ENCODE measurements around the gene DPM3. TPM values are rescaled to one million over a fixed set of nuclear protein-coding genes. Genes with fewer than 3 reads are reported as not detected.
A peak's percentile ranks its signal among the peaks of the same experiment; 100 is the strongest.
"Not testable (repeated sequence)": the region's sequence is repeated elsewhere in the genome, so short reads cannot be mapped to it uniquely, and the experiment has no call there.

Gene DPM3
- total RNA-seq, 3 donors from 2014 or later, result 28.2 to 39.2 (median 33.0) TPM

DNA sequence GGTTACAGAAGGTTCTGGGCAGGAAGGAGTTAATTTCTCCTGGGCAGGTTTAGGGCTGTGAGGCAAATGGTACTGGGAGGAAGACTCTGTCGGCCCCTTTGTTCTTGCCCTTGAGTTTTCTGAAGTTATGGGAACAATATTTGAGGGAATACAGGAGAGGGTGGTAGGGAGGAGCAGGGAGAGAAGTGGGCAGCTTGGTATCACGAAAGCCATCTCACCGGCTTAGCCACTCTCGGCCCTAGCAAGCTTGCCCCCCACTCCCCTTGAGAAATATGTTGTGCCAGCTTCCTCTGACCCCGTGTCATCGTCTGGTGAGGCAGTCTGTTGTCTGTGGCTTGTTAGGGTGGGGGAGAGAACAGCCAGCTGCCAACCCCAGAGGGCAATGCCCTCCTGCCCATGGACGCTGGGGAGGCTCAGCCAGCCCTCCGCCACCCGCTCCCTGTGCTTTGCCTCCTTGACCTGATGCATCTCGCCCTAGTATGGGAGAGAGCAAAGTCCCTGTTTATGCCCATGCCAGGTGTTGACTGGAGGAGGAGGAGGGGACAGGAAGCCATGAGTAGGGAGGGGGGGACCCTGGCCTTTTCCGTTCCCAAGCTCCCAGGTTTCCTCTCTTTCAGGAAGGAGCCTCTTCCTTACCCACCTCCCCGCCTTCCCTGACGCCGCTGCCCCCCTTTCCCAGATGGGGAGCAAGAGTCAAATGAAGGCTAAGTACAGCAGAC, 11.4 kb downstream of the DPM3 start:
- H3K4me3 Mint-ChIP-seq, result peak overlapping the region; percentile 74
- peaks cover 15% of the 10 kb centered on the region for H3K27me3 Mint-ChIP-seq (ENCODE audit: low read depth)
- DNase-seq, result no peak
- H3K36me3 Mint-ChIP-seq (ENCODE audit: insufficient read depth), result no peaks in the 10 kb centered on the region
- no peaks in the 10 kb centered on the region for H3K9me3 Mint-ChIP-seq
- ATAC-seq, result no peak
- peaks cover 37% of the 10 kb centered on the region for H3K4me1 Mint-ChIP-seq (ENCODE audit: low read depth)

- Mint-ChIP-seq H3K27me3 (ENCODE audit: low read depth) (peaks cover 15% of the 10 kb centered on the region), H3K36me3 (ENCODE audit: insufficient read depth) (no peaks in the 10 kb centered on the region), H3K4me1 (ENCODE audit: low read depth) (peaks cover 37% of the 10 kb centered on the region), H3K9me3 (no peaks in the 10 kb centered on the region), H3K4me3 (peak overlapping the region; percentile 74)
- DNase-seq, result no peak
- ATAC-seq, result no peak
Measured at GRCh38 chr1:155127967-155128754, 12.2 kb downstream of the DPM3 start.

GRCh38 chr1:155127105-155127966, 13.0 kb downstream of the DPM3 start, which contains the start of gene EFNA1:
EFNA1 (plus strand) TSS chr1:155127876; CDS start chr1:155127978, 102 bp downstream.
- DNase-seq (peak; percentile 32), ATAC-seq (peak; percentile 71 to 75)
- Mint-ChIP-seq H3K9me3 (no peaks in the 10 kb centered on the region), H3K4me1 (ENCODE audit: low read depth) (peaks cover 37% of the 10 kb centered on the region), H3K4me3 (peak within 1 kb of the TSS; percentile 81), H3K36me3 (ENCODE audit: insufficient read depth) (no peaks in the 10 kb centered on the region), H3K27me3 (ENCODE audit: low read depth) (peaks cover 15% of the 10 kb centered on the region)

DNA sequence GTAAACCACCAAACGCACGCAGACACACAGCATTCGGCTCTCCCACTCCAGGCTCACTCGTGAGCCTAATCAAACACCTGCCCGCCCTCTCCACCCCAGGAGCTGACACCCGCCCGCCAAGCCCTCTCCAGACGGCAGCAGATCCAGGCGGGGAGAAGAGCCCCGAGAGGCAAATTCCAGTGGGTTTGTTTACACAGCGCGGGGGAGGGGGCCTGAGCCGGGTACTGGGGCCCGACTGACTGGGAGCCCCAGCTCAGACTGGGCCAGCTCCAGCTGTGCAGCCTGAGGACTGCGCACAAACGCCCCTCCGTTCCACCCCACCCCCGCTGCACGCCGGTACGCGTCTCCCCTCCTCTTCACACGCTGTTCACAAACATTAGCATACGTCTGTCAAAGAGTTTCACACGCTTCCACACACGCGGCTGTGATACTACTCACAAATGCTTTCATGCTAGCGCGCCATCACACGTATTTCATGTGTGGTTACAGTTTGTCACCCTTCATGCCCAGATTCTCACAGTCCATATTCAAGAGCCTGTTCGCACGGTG, 13.7 kb downstream of the DPM3 start:
- ATAC-seq (peak; percentile 74), DNase-seq (no peak)
- H3K27me3 Mint-ChIP-seq (ENCODE audit: low read depth), result peaks cover 15% of the 10 kb centered on the region
- no peaks in the 10 kb centered on the region for H3K9me3 Mint-ChIP-seq
- no peaks in the 10 kb centered on the region for H3K36me3 Mint-ChIP-seq (ENCODE audit: insufficient read depth)
- H3K4me3 Mint-ChIP-seq, result peak overlapping the region; percentile 81
- H3K4me1 Mint-ChIP-seq (ENCODE audit: low read depth), result peaks cover 37% of the 10 kb centered on the region

- Mint-ChIP-seq H3K36me3 (ENCODE audit: insufficient read depth) (no peaks in the 10 kb centered on the region), H3K9me3 (no peaks in the 10 kb centered on the region), H3K4me1 (ENCODE audit: low read depth) (peaks cover 37% of the 10 kb centered on the region), H3K27me3 (ENCODE audit: low read depth) (peaks cover 17% of the 10 kb centered on the region), H3K4me3 (no peak overlapping the region)
- ATAC-seq, result no peak
- DNase-seq, result no peak
Measured at GRCh38 chr1:155125946-155126555, 14.3 kb downstream of the DPM3 start.

- ATAC-seq (no peak), DNase-seq (no peak)
- Mint-ChIP-seq H3K9me3 (no peaks in the 10 kb centered on the region), H3K36me3 (ENCODE audit: insufficient read depth) (no peaks in the 10 kb centered on the region), H3K27me3 (ENCODE audit: low read depth) (peaks cover 17% of the 10 kb centered on the region), H3K4me1 (ENCODE audit: low read depth) (peaks cover 33% of the 10 kb centered on the region), H3K4me3 (no peak overlapping the region)
Measured at GRCh38 chr1:155125511-155125945, 14.8 kb downstream of the DPM3 start.

DNA sequence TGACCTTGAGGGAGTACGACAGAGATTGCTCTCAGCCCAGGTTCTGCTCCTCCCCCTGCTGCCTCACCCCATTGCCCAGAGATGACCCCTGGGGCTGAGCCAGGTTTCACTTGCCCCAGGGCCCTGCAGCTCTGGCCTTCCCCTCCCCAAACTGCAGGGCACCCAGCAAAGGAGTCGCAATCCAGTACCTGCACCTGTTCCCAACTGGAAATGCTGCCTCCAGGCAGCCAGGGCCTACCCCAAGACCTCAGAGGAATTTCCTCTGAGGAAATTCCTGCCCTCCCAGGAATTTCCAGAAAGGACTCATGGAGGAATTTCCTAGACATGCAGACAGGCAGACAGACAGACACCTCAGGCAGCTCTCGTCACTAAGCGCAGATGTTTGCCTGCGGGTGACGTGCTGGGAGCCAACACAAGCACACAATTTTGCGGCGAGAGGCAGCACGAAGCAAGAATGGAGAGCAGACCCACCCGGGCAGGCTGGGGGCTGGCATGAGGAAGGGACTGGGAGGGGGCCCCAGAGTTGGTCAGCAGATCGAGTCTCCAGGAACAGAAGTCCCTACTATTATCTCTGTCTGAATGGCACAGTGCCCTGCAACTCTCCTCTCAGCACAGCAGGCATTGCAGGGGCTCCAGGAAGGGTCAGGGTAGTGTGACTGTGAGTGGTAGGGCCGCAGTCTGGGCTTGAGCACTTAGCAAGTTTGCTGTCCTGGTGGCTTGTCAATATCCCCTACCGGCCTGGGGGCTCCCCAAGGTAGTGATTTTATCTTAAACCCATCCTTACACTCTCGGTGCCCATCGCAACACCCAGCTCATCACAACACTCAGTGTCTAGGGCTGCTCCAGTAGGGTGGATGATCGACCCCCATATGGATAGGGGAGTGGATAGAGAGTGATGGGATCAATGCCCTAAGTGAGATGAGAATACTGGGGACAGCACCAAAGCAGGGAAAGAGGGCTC, 15.5 kb downstream of the DPM3 start:
- Mint-ChIP-seq H3K36me3 (ENCODE audit: insufficient read depth) (no peaks in the 10 kb centered on the region), H3K27me3 (ENCODE audit: low read depth) (peaks cover 17% of the 10 kb centered on the region), H3K4me1 (ENCODE audit: low read depth) (peaks cover 28% of the 10 kb centered on the region), H3K4me3 (no peak overlapping the region), H3K9me3 (no peaks in the 10 kb centered on the region)
- ATAC-seq (no peak), DNase-seq (no peak)

GRCh38 chr1:155123801-155124200, 16.5 kb downstream of the DPM3 start:
- no peak for ATAC-seq
- Mint-ChIP-seq H3K36me3 (ENCODE audit: insufficient read depth) (no peaks in the 10 kb centered on the region), H3K4me1 (ENCODE audit: low read depth) (peaks cover 18% of the 10 kb centered on the region)

DNA sequence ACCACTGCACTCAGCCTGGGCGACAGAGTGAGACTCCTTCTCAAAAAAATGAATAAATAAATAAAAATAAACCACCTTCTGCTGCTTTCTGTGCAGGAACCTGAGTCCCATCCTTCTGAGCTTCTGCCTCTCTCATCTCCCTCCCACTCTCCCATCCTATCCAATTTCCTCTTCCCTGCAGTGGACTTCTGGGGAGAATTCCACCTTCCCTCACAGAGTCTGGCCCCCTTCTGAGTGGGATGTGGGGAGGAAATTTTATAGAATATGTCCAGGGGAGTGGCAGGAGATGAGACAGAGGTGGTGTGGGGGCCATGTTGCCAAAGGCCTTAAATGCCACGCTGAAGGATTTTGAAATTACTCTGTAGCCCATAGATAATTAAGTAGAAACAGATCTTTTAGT, 18.0 kb downstream of the DPM3 start:
- DNase-seq (no peak), ATAC-seq (no peak)
- Mint-ChIP-seq H3K36me3 (ENCODE audit: insufficient read depth) (no peaks in the 10 kb centered on the region), H3K9me3 (no peaks in the 10 kb centered on the region), H3K4me1 (ENCODE audit: low read depth) (peaks cover 7% of the 10 kb centered on the region), H3K4me3 (no peak overlapping the region), H3K27me3 (ENCODE audit: low read depth) (peaks cover 11% of the 10 kb centered on the region)

More at GRCh38 chr1:155123801-155124200, 16.5 kb downstream of the DPM3 start:
- Mint-ChIP-seq H3K4me3 (no peak overlapping the region), H3K27me3 (ENCODE audit: low read depth) (peaks cover 16% of the 10 kb centered on the region), H3K9me3 (no peaks in the 10 kb centered on the region)
- no peak for DNase-seq

- DNase-seq, result no peak
- ATAC-seq, result no peak
- Mint-ChIP-seq H3K4me1 (ENCODE audit: low read depth) (no peaks in the 10 kb centered on the region), H3K36me3 (ENCODE audit: insufficient read depth) (no peaks in the 10 kb centered on the region), H3K4me3 (no peak overlapping the region), H3K9me3 (no peaks in the 10 kb centered on the region), H3K27me3 (ENCODE audit: low read depth) (peaks cover 7% of the 10 kb centered on the region)
Measured at GRCh38 chr1:155121249-155121648, 19.1 kb downstream of the DPM3 start.

DNA sequence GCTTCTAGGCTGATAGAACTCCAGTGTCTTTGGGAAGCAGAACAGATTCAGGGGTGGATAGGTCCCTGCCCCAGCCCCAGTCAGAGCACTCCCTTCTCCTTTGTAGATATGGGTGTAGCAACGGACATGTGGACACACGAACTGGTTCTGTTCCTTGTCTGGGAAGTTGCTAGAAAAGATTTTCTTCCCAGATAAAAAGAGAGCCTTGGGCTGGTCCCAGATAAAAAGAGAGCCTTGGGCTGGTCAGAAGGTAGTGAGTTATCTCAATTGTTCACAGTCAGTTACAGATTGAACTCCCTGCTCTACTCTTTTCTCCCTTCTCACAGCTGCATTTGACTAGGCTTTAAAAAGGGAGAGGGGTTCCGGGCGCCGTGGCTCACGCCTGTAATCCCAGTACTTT, 20.1 kb downstream of the DPM3 start:
- H3K27me3 Mint-ChIP-seq (ENCODE audit: low read depth), result peaks cover 5% of the 10 kb centered on the region
- no peaks in the 10 kb centered on the region for H3K36me3 Mint-ChIP-seq (ENCODE audit: insufficient read depth)
- H3K9me3 Mint-ChIP-seq, result no peaks in the 10 kb centered on the region
- H3K4me1 Mint-ChIP-seq (ENCODE audit: low read depth), result no peaks in the 10 kb centered on the region
- ATAC-seq (no peak), DNase-seq (no peak)
- no peak overlapping the region for H3K4me3 Mint-ChIP-seq

- not testable (repeated sequence) for H3K9me3 Mint-ChIP-seq; H3K4me3 Mint-ChIP-seq; DNase-seq; H3K4me1 Mint-ChIP-seq (ENCODE audit: low read depth); ATAC-seq; H3K36me3 Mint-ChIP-seq (ENCODE audit: insufficient read depth); H3K27me3 Mint-ChIP-seq (ENCODE audit: low read depth)
Measured at GRCh38 chr1:155118090-155118489, 22.2 kb downstream of the DPM3 start.

DNA sequence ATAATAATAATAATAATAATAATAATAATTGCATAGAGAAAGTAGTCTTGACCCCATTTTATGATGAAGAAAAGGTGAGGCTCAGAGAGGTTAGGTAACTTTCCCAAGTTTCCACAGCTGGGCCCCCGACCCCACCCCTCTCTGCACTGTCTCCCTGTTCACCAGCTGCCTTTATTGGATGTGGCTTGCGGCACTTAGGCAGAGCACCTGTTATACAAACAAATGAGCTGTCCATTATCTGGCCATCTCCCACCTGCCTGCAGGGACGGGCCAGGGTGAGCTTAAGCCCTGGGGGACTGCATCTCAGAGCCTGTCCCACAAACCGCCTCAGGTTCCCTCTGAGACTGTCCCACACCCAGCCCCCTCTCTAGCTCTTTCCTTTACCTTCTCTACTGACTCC, 22.7 kb downstream of the DPM3 start:
- H3K4me3 Mint-ChIP-seq, result no peak overlapping the region
- no peaks in the 10 kb centered on the region for H3K4me1 Mint-ChIP-seq (ENCODE audit: low read depth)
- no peaks in the 10 kb centered on the region for H3K36me3 Mint-ChIP-seq (ENCODE audit: insufficient read depth)
- DNase-seq (no peak), ATAC-seq (no peak)
- H3K27me3 Mint-ChIP-seq (ENCODE audit: low read depth), result peaks cover 5% of the 10 kb centered on the region
- no peaks in the 10 kb centered on the region for H3K9me3 Mint-ChIP-seq
